GM18909 (cell line): ENCODE measurements around the gene SYNGR4.

Experiments
- ATAC-seq: cut with Tn5 transposase; IDR thresholded peaks from one replicate; pipeline ENCODE4 v1.9.1; 2021; ENCODE audit warnings: mild to moderate bottlenecking; ENCODE audit not compliant: unreplicated experiment, poor library complexity

SYNGR4 gene

GRCh38 chr19:48395170-48395455 is 30.9 kb downstream of the SYNGR4 start:
- no peak for ATAC-seq

GRCh38 chr19:48395499-48395898 is 31.3 kb downstream of the SYNGR4 start:
- ATAC-seq = no peak

GRCh38 chr19:48396016-48396823 is 32.1 kb downstream of the SYNGR4 start:
- ATAC-seq = no peak

- no peak for ATAC-seq
These were observed 32.6 kb downstream of the SYNGR4 start for GRCh38 chr19:48396824-48397176.

- ATAC-seq = no peak
These were observed 33.3 kb downstream of the SYNGR4 start for GRCh38 chr19:48397263-48398101.

GRCh38 chr19:48398102-48398374 is 33.9 kb downstream of the SYNGR4 start:
- no peak for ATAC-seq

GRCh38 chr19:48398375-48399235 is 34.4 kb downstream of the SYNGR4 start:
- ATAC-seq = peak; percentile 60

GRCh38 chr19:48400018-48400742 is 36.0 kb downstream of the SYNGR4 start:
- ATAC-seq = no peak

- ATAC-seq = no peak
These were observed 37.1 kb downstream of the SYNGR4 start for GRCh38 chr19:48401287-48401686.

GRCh38 chr19:48403606-48404005 is 39.4 kb downstream of the SYNGR4 start:
- ATAC-seq = no peak

- ATAC-seq = no peak
These were observed 41.0 kb downstream of the SYNGR4 start for GRCh38 chr19:48405010-48405659.

- ATAC-seq = no peak
These were observed 41.7 kb downstream of the SYNGR4 start for GRCh38 chr19:48405850-48406249.

- no peak for ATAC-seq
These were observed 49.9 kb downstream of the SYNGR4 start for GRCh38 chr19:48413879-48414587.

- no peak for ATAC-seq
These were observed 51.2 kb downstream of the SYNGR4 start for GRCh38 chr19:48415395-48415794.

GRCh38 chr19:48415806-48416221 is 51.6 kb downstream of the SYNGR4 start:
- no peak for ATAC-seq

- no peak for ATAC-seq
These were observed 53.3 kb downstream of the SYNGR4 start for GRCh38 chr19:48417421-48417820.

GRCh38 chr19:48418317-48419064 is 54.3 kb downstream of the SYNGR4 start:
- no peak for ATAC-seq

- ATAC-seq = peak; percentile 76
These were observed 55.2 kb downstream of the SYNGR4 start for GRCh38 chr19:48419158-48419920.
